B cell (primary cell): ENCODE measurements around the gene RBBP8. TPM values are rescaled to one million over a fixed set of nuclear protein-coding genes. Genes with fewer than 3 reads are reported as not detected.

Source experiments
- ATAC-seq: fragments of 200-7000 bp; cut with Tn5 transposase; one replicate; pipeline ENCODE4 v1.10.0; 2021; ENCODE audit warnings: low read depth, mild to moderate bottlenecking, moderate number of reproducible peaks, moderate library complexity
- CTCF ChIA-PET: fragments of 350-600 bp; sonication (Branson Sonifier 250); formaldehyde crosslinking; loops from one replicate; lab custom pipeline; 2021; ENCODE audit warnings: antibody characterized with exemption, inconsistent platforms; lab: Charles Lee
- POLR2A ChIA-PET: fragments of 350-600 bp; sonication (Branson Sonifier 250); formaldehyde crosslinking; loops from one replicate; lab custom pipeline; 2021; ENCODE audit warnings: antibody characterized with exemption; lab: Charles Lee
- DNase-seq: peaks from one replicate; pipeline ENCODE4 v3.0.0; 2013
- H2AFZ ChIP-seq: 2 replicates; pipeline ENCODE4 v1.6.1; 2012; ENCODE audit warnings: mild to moderate bottlenecking, low read depth, low read length; ENCODE audit not compliant: insufficient read depth, poor library complexity, severe bottlenecking
- H3K27ac ChIP-seq, 2 donors: 1 replicate in 1 of 2; 2 replicates in 1 of 2; pipeline ENCODE4 v1.5.1; 2012 to 2013; ENCODE audit warnings: low read length in 2 of 2, mild to moderate bottlenecking in 2 of 2, moderate library complexity in 1 of 2
- H3K27me3 ChIP-seq, 4 experiments: fragments of 200-600 bp in 1 of 4; sonication (generic) in 1 of 4; replicated peaks in 1 of 4; 1 replicate in 2 of 4; 2 replicates in 2 of 4; pipeline versions ENCODE4 v1.6.1 to v1.7.0; 2013 to 2016; ENCODE audit warnings: low read length in 3 of 4, mild to moderate bottlenecking in 2 of 4, mixed read lengths in 1 of 4, moderate library complexity in 1 of 4; ENCODE audit not compliant: insufficient read depth in 4 of 4, control insufficient read depth in 3 of 4; ENCODE audit errors: control extremely low read depth in 1 of 4
- H3K36me3 ChIP-seq, 2 experiments: replicated peaks in 1 of 2; 1 replicate in 1 of 2; 2 replicates in 1 of 2; pipeline versions ENCODE4 v1.6.1 to v1.7.1; 2013; ENCODE audit warnings: low read length in 1 of 2; ENCODE audit not compliant: insufficient read depth in 2 of 2, control insufficient read depth in 1 of 2; ENCODE audit errors: control extremely low read depth in 1 of 2, extremely low read depth in 1 of 2
- H3K4me1 ChIP-seq, 2 donors: fragments of 200-600 bp in 1 of 2; sonication (generic) in 1 of 2; 1 replicate in 1 of 2; 2 replicates in 1 of 2; pipeline versions ENCODE4 v1.5.1 to v1.6.1; 2013 to 2017; ENCODE audit warnings: low read length in 2 of 2; ENCODE audit not compliant: control insufficient read depth in 2 of 2, insufficient read depth in 2 of 2
- H3K4me2 ChIP-seq: replicated peaks from 2 replicates; pipeline ENCODE3; 2012; ENCODE audit warnings: mild to moderate bottlenecking, low read depth, low read length; ENCODE audit not compliant: poor library complexity, severe bottlenecking
- H3K4me3 ChIP-seq, 5 experiments: fragments of 200-600 bp in 1 of 5; sonication (generic) in 1 of 5; 1 replicate in 3 of 5; 2 replicates in 2 of 5; pipeline versions ENCODE4 v1.5.1 to v1.7.0; 2011 to 2016; ENCODE audit warnings: low read length in 4 of 5, mild to moderate bottlenecking in 4 of 5, low read depth in 2 of 5, control low read depth in 1 of 5, moderate library complexity in 1 of 5; ENCODE audit not compliant: insufficient read depth in 1 of 5; ENCODE audit errors: control extremely low read depth in 1 of 5, extremely low read depth in 1 of 5
- H3K79me2 ChIP-seq: fragments of 200-600 bp; sonication (generic); one replicate; pipeline ENCODE4 v1.6.0; 2016; ENCODE audit warnings: low read length; ENCODE audit not compliant: control insufficient read depth, insufficient read depth
- H3K9ac ChIP-seq: fragments of 200-600 bp; sonication (generic); 2 replicates; pipeline ENCODE4 v1.6.1; 2017; ENCODE audit warnings: mild to moderate bottlenecking, low read length, moderate library complexity
- H3K9me3 ChIP-seq, 3 donors: one replicate each; pipeline versions ENCODE4 v1.6.1 to v1.7.1; 2013; ENCODE audit warnings: low read length in 2 of 3; ENCODE audit not compliant: control insufficient read depth in 2 of 3, insufficient read depth in 1 of 3; ENCODE audit errors: control extremely low read depth in 1 of 3
- H4K20me1 ChIP-seq: 2 replicates; pipeline ENCODE4 v1.6.0; 2012; ENCODE audit warnings: mild to moderate bottlenecking, low read length; ENCODE audit not compliant: insufficient read depth, control insufficient read depth, poor library complexity, severe bottlenecking
- H3K27ac Mint-ChIP-seq: one replicate; pipeline ENCODE4 v1.8.0; 2021; ENCODE audit warnings: mixed read lengths
- H3K27me3 Mint-ChIP-seq: one replicate; pipeline ENCODE4 v1.8.0; 2021; ENCODE audit warnings: mixed read lengths
- H3K4me1 Mint-ChIP-seq: one replicate; pipeline ENCODE4 v1.8.0; 2021; ENCODE audit warnings: mixed read lengths
- H3K4me3 Mint-ChIP-seq: one replicate; pipeline ENCODE4 v1.8.0; 2021; ENCODE audit warnings: mixed read lengths
- H3K9me3 Mint-ChIP-seq: one replicate; pipeline ENCODE4 v1.8.0; 2022; ENCODE audit warnings: mixed read lengths; ENCODE audit not compliant: insufficient read depth
- CTCF ChIP-seq: fragments of 200-600 bp; IDR thresholded peaks from one replicate; pipeline ENCODE4 v1.8.0; 2022; ENCODE audit warnings: antibody characterized with exemption, mild to moderate bottlenecking
- EZH2 ChIP-seq: IDR thresholded peaks from 2 replicates; pipeline ENCODE4 v1.6.1; 2012; ENCODE audit warnings: borderline replicate concordance, low read depth, mild to moderate bottlenecking, moderate library complexity, low read length; ENCODE audit not compliant: insufficient read depth, poor library complexity, severe bottlenecking
- WGBS: methylation state at CpG from one replicate; pipeline ENCODE4 v1.1.5; 2013; ENCODE audit warnings: missing lambda C conversion rate; ENCODE audit not compliant: insufficient coverage; 5-methylcytosine and 5-hydroxymethylcytosine counted together
- intact Hi-C: fragments of 100-400 bp; cut with micrococcal nuclease; formaldehyde crosslinking; loops from one replicate; pipeline ENCODE4 v1.10.0; 2022
- polyA plus RNA-seq: library from polyadenylated mRNA; depleted of rRNA; stranded (reverse); fragments of >200 nt; gene quantifications from 2 replicates; pipeline ENCODE4 v1.2.3, GENCODE V29; 2012
- total RNA-seq, 2 donors: library from RNA; stranded (reverse); fragments of 120-200 nt in 1 of 2; gene quantifications; 1 replicate in 1 of 2; 2 replicates in 1 of 2; pipeline versions ENCODE4 v1.2.3 to v1.2.4, GENCODE V29; 2013 to 2022

The RBBP8 gene
- total and polyA plus RNA-seq, 2 donors (not counting 1 experiment from before 2014, with no cell fraction given): 2.9 to 18.0 TPM

DNA sequence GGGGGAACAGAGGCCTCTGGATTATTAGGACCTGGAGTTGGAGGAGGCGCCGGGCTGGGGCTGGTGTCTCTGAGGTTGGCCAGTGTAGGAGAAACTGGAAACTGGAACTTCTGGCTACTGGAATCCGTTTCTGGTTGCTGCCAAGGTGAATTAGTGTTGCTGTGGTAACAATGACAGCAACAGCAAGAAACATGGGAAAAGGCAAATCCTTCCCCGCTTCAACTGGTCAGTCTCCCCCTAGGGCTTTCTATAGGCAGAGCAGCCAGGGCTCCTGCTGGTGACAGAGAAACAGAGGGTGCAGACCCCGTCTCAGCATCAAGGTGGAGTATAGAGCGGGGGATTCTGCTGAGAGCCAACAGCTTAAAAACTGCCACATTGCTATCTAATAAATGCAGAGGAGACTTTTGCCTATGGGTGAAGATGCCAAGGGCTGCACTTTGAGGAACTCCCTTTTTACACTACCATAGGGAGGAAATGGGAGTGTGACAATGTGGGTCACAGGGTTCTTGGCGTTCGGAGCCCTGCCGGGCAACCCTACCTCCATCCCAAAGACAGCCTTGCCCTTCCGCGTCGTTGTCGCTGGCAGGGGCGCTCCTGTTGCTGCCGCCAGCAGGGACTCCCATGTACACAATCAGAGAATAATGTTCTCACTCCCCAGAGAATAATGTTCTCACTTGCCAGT is 120.8 kb downstream of the RBBP8 start:
- Histone ChIP-seq H3K79me2 (no peaks in the 10 kb centered on the region), H3K9me3 (no peaks in the 10 kb centered on the region), H3K27me3 (peaks cover 0 to 3% (median 0%) of the 10 kb centered on the region in 4 experiments), H3K4me1 (no peaks in the 10 kb centered on the region), H3K36me3 (no peaks in the 10 kb centered on the region), H2AFZ (no peak overlapping the region), H3K27ac (no peak overlapping the region), H3K4me3 (no peak overlapping the region), H3K9ac (no peak overlapping the region), H3K4me2 (no peak overlapping the region), H4K20me1 (no peaks in the 10 kb centered on the region)
- CTCF ChIA-PET: no interaction called here
- ATAC-seq (no peak), DNase-seq (no peak)
- POLR2A ChIA-PET: no interaction called here
- TF ChIP-seq EZH2 (no peak), CTCF (no peak)
- no peaks in the 10 kb centered on the region for H3K9me3 Mint-ChIP-seq
- no peak overlapping the region for H3K4me3 Mint-ChIP-seq
- H3K27me3 Mint-ChIP-seq: peaks cover 23% of the 10 kb centered on the region
- intact Hi-C loops: no loop called here
- H3K27ac Mint-ChIP-seq: no peak overlapping the region
- no peaks in the 10 kb centered on the region for H3K4me1 Mint-ChIP-seq
- WGBS: 48% methylated on average over 9 of the region's 15 CpGs

- no peaks in the 10 kb centered on the region for H3K4me1 Mint-ChIP-seq
- H3K4me1 ChIP-seq: no peaks in the 10 kb centered on the region
- H3K4me3 ChIP-seq: no peak overlapping the region
- no peak for TF ChIP-seq CTCF
- no peak for TF ChIP-seq EZH2
- 94% methylated on average over 2 of the region's 6 CpGs for WGBS
- peaks cover 0 to 3% (median 0%) of the 10 kb centered on the region in 4 experiments for H3K27me3 ChIP-seq
- H3K4me3 Mint-ChIP-seq: no peak overlapping the region
- ChIA-PET CTCF (interaction anchor here (0.7 kb wide), 1 partner anchor 23 kb away, joined by 3 read pairs; no protein-coding TSS in a partner anchor), POLR2A (no interaction called here)
- no peak overlapping the region for H3K27ac Mint-ChIP-seq
- no peak overlapping the region for H2AFZ ChIP-seq
- no peak for DNase-seq
- no peak for ATAC-seq
- H3K9ac ChIP-seq: no peak overlapping the region
- H4K20me1 ChIP-seq: no peaks in the 10 kb centered on the region
- H3K27ac ChIP-seq: no peak overlapping the region
- no peaks in the 10 kb centered on the region for H3K36me3 ChIP-seq
- H3K27me3 Mint-ChIP-seq: peaks cover 25% of the 10 kb centered on the region
- H3K9me3 ChIP-seq: no peaks in the 10 kb centered on the region
- H3K4me2 ChIP-seq: no peak overlapping the region
- intact Hi-C loops: no loop called here
- no peaks in the 10 kb centered on the region for H3K9me3 Mint-ChIP-seq
- H3K79me2 ChIP-seq: no peaks in the 10 kb centered on the region
These were observed 121.4 kb downstream of the RBBP8 start for GRCh38 chr18:23054553-23054952.
